ENCODE data around the gene PLEKHA5. TPM values are rescaled to one million over a fixed set of nuclear protein-coding genes. Genes with fewer than 3 reads are reported as not detected.

The PLEKHA5 gene
- total and polyA plus RNA-seq, 2 experiments from 2014 or later = 82.8 to 112 TPM

- TF ChIP-seq ZNF462 (CRISPR knock-in tag; IDR thresholded peaks at IDR 0.05) (no peak), CREB1 (CRISPR knock-in tag; IDR thresholded peaks at IDR 0.05; ENCODE audit: low read depth) (no peak), ZNF331 (CRISPR knock-in tag; IDR thresholded peaks at IDR 0.05; ENCODE audit: low read depth) (no peak), JUNB (IDR thresholded peaks at IDR 0.05; ENCODE audit: unreplicated experiment) (no peak), ETS1 (IDR thresholded peaks at IDR 0.05) (no peak), ZNF114 (CRISPR knock-in tag; IDR thresholded peaks at IDR 0.05) (no peak), POLR2AphosphoS5 (IDR thresholded peaks at IDR 0.05; ENCODE audit: low read depth) (no peak)
Measured at GRCh38 chr12:19121449-19122018, 8.0 kb upstream of the PLEKHA5 start (continued).

GRCh38 chr12:19125325-19125724 is 4.2 kb upstream of the PLEKHA5 start:
- H3K4me3 ChIP-seq = no peak overlapping the region
- H3K27ac ChIP-seq (ENCODE audit: low read depth) = no peak overlapping the region
- H3K4me2 ChIP-seq = no peak overlapping the region
- peaks cover 7% of the 10 kb centered on the region; the same call in 1 of the 2 replicates for H3F3A ChIP-seq (replicated peaks; ENCODE audit: low read depth)
- peaks cover 7% of the 10 kb centered on the region for H3K27me3 Mint-ChIP-seq (ENCODE audit: insufficient read depth, low read depth, poor library complexity)
- no peak for TF ChIP-seq JUNB (IDR thresholded peaks at IDR 0.05; ENCODE audit: unreplicated experiment)
- no peak for TF ChIP-seq NANOG (IDR thresholded peaks at IDR 0.05; ENCODE audit: borderline replicate concordance)
- TF ChIP-seq ZNF331 (CRISPR knock-in tag; IDR thresholded peaks at IDR 0.05; ENCODE audit: low read depth) = no peak
- TF ChIP-seq EZH2phosphoT487 (IDR thresholded peaks at IDR 0.05; ENCODE audit: unreplicated experiment) = no peak
- TF ChIP-seq REST (IDR thresholded peaks at IDR 0.05; ENCODE audit: unreplicated experiment) = no peak
- no peak for TF ChIP-seq STAT1 (IDR thresholded peaks at IDR 0.05; ENCODE audit: unreplicated experiment)
- TF ChIP-seq EZH2 (IDR thresholded peaks at IDR 0.05; ENCODE audit: low read depth, unreplicated experiment) = no peak
- TF ChIP-seq POLR2AphosphoS5 (IDR thresholded peaks at IDR 0.05; ENCODE audit: low read depth) = no peak
- no peak overlapping the region for H3K27ac Mint-ChIP-seq
- no peak overlapping the region for H2AFZ ChIP-seq
- H3K79me2 ChIP-seq (replicated peaks; ENCODE audit: insufficient read depth) = 0 out of 2 replicates have a peak, but pooled peaks cover under 1% of the 10 kb centered on the region
- H3K9me2 ChIP-seq (ENCODE audit: insufficient read depth) = no peaks in the 10 kb centered on the region
- H3K27me3 ChIP-seq (ENCODE audit: insufficient read depth) = no peaks in the 10 kb centered on the region
- 0 out of 2 replicates have a peak, but pooled peaks cover 14% of the 10 kb centered on the region for H3K36me3 ChIP-seq (ENCODE audit: insufficient read depth)
- ATAC-seq = no peak
- H3K4me3 Mint-ChIP-seq = no peak overlapping the region
- H3K4me1 Mint-ChIP-seq = peaks cover 4% of the 10 kb centered on the region
- DNase-seq (ENCODE audit: low spot score) = no peak
- no peaks in the 10 kb centered on the region for H4K20me1 ChIP-seq (replicated peaks; ENCODE audit: insufficient read depth)
- peaks cover 7% of the 10 kb centered on the region; the same call in 1 of the 2 replicates for H3K4me1 ChIP-seq (ENCODE audit: insufficient read depth)
- peaks cover 30% of the 10 kb centered on the region for H3K36me3 Mint-ChIP-seq (ENCODE audit: low read depth)
- peaks cover 25% of the 10 kb centered on the region for H3K9me3 Mint-ChIP-seq

All from GM23338 (cell line).